Measurements from ENCODE around the gene SPAST. TPM values are rescaled to one million over a fixed set of nuclear protein-coding genes. Genes with fewer than 3 reads are reported as not detected.
A peak's percentile ranks its signal among the peaks of the same experiment; 100 is the strongest.

Gene SPAST
- total and polyA plus RNA-seq, 9 of the 15 experiments (the other 6 are each of a cell fraction or from before 2014, with no cell fraction given), result 7.4 to 37.0 (median 19.0) TPM

DNA sequence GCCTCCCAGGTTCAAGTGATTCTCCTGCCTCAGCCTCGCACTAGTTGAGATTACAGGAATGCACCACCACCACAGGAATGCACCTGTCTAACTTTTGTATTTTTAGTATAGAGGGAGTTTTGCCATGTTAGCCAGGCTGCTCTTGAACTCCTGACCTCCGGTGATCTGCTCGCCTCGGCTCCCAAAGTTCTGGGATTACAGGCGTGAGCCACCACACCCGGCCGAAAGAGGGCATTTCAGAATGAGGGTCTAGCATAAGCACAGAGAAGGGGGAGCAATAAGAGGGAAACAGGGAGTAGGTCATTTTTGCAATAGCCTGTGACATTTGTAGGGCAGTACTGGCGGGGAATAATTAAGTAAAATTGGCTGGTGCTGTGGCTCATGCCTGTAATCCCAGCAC lies 1.9 kb upstream of the SPAST start:
- intact Hi-C loops (cut with micrococcal nuclease), result no loop called here
- FAIRE-seq, result no peak
- POLR2A ChIA-PET, result interaction anchor here (1.7 to 3.2 kb wide), 3 partner anchors 16 to 103 kb away, joined by 8 to 30 read pairs (median 26); partner anchors contain the start of genes DPY30 and SLC30A6

More for the DNA sequence above, 1.9 kb upstream of the SPAST start:
- H4K20me1 ChIP-seq (replicated peaks; ENCODE audit: control insufficient read depth, insufficient read depth, low read length), result no peaks in the 10 kb centered on the region
- no TSS peak for BruUV-seq (replicated peaks)
- no peak overlapping the region for H3K4me3 ChIP-seq
- no peak overlapping the region for H3K4me2 ChIP-seq (ENCODE audit: insufficient read depth, low read length)
- WGBS (ENCODE audit: insufficient coverage, low coverage, missing lambda C conversion rate), result 79% methylated on average over 7 of the region's 8 CpGs
- H3K9me3 ChIP-seq (replicated peaks; ENCODE audit: control insufficient read depth, insufficient read depth, low read depth, low read length), result no peaks in the 10 kb centered on the region
- peaks cover 3% of the 10 kb centered on the region; the same call in 2 of the 3 replicates for H3K36me3 ChIP-seq (ENCODE audit: control insufficient read depth, insufficient read depth, low read length)
- H3K79me2 ChIP-seq (ENCODE audit: control insufficient read depth, insufficient read depth, low read length), result peaks cover 17% of the 10 kb centered on the region
- H3K4me1 ChIP-seq (replicated peaks in 1 of 2; ENCODE audit: control insufficient read depth in 2 of 2, insufficient read depth in 2 of 2, low read length in 2 of 2), result peaks cover 13 to 25% of the 10 kb centered on the region in 2 experiments; a peak in 4 of 5 replicates
- CTCF ChIA-PET (ENCODE audit: low intra/inter-chr PET ratio), result no interaction called here
- H3K9me1 ChIP-seq (ENCODE audit: control insufficient read depth, insufficient read depth, low read length), result no peaks in the 10 kb centered on the region
- TF ChIP-seq FOXA3 (CRISPR knock-in tag; conservative IDR thresholded peaks at IDR 0.05 in 1 of 2, IDR thresholded peaks at IDR 0.05 in 1 of 2), result no peak
- no peak for TF ChIP-seq PRPF4 (IDR thresholded peaks at IDR 0.05; ENCODE audit: insufficient read depth, low read depth, low read length, poor library complexity, severe bottlenecking)
- TF ChIP-seq, protein P1, sequence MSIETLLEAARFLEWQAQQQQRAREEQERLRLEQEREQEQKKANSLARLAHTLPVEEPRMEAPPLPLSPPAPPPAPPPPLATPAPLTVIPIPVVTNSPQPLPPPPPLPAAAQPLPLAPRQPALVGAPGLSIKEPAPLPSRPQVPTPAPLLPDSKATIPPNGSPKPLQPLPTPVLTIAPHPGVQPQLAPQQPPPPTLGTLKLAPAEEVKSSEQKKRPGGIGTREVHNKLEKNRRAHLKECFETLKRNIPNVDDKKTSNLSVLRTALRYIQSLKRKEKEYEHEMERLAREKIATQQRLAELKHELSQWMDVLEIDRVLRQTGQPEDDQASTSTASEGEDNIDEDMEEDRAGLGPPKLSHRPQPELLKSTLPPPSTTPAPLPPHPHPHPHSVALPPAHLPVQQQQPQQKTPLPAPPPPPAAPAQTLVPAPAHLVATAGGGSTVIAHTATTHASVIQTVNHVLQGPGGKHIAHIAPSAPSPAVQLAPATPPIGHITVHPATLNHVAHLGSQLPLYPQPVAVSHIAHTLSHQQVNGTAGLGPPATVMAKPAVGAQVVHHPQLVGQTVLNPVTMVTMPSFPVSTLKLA (conservative IDR thresholded peaks at IDR 0.05), result no peak
- TF ChIP-seq, protein P2, sequence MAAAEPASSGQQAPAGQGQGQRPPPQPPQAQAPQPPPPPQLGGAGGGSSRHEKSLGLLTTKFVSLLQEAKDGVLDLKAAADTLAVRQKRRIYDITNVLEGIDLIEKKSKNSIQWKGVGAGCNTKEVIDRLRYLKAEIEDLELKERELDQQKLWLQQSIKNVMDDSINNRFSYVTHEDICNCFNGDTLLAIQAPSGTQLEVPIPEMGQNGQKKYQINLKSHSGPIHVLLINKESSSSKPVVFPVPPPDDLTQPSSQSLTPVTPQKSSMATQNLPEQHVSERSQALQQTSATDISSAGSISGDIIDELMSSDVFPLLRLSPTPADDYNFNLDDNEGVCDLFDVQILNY (CRISPR knock-in tag; IDR thresholded peaks at IDR 0.05), result no peak
- TF ChIP-seq, protein P3, sequence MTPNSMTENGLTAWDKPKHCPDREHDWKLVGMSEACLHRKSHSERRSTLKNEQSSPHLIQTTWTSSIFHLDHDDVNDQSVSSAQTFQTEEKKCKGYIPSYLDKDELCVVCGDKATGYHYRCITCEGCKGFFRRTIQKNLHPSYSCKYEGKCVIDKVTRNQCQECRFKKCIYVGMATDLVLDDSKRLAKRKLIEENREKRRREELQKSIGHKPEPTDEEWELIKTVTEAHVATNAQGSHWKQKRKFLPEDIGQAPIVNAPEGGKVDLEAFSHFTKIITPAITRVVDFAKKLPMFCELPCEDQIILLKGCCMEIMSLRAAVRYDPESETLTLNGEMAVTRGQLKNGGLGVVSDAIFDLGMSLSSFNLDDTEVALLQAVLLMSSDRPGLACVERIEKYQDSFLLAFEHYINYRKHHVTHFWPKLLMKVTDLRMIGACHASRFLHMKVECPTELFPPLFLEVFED (CRISPR knock-in tag; conservative IDR thresholded peaks at IDR 0.05), result no peak
- no peak for TF ChIP-seq SP1 (CRISPR knock-in tag; IDR thresholded peaks at IDR 0.05)
- TF ChIP-seq SRSF3 (IDR thresholded peaks at IDR 0.05; ENCODE audit: insufficient read depth, low read length), result no peak
- TF ChIP-seq BRD4 (IDR thresholded peaks at IDR 0.05), result no peak
- TF ChIP-seq SOX6 (IDR thresholded peaks at IDR 0.05), result no peak
- TF ChIP-seq ZNF3 (CRISPR knock-in tag; IDR thresholded peaks at IDR 0.05), result no peak
- TF ChIP-seq BDP1 (IDR thresholded peaks at IDR 0.05; ENCODE audit: insufficient read depth, insufficient read length), result no peak
- no peak for TF ChIP-seq GABPB2 (CRISPR knock-in tag; conservative IDR thresholded peaks at IDR 0.05)
- TF ChIP-seq ARNT (IDR thresholded peaks at IDR 0.05), result no peak
- no peak for TF ChIP-seq ARID1B (IDR thresholded peaks at IDR 0.05)
- TF ChIP-seq ZNF668 (CRISPR knock-in tag; IDR thresholded peaks at IDR 0.05), result no peak
- TF ChIP-seq ETV1 (tag; conservative IDR thresholded peaks at IDR 0.05; ENCODE audit: low read depth), result no peak
- H3K27me3 ChIP-seq (ENCODE audit: control insufficient read depth in 2 of 2, insufficient read depth in 2 of 2, low read length in 2 of 2), result no peaks in the 10 kb centered on the region
- H2AFZ ChIP-seq (ENCODE audit: low read depth, low read length), result peak overlapping the region; percentile 94
- ATAC-seq (no peak), DNase-seq (ENCODE audit: extremely low read depth in 1 of 4, low spot score in 3 of 4) (no peak)
- in situ Hi-C loops (cut with MboI), result no loop called here
- no peak overlapping the region for H3K27ac ChIP-seq (ENCODE audit: extremely low read depth, low read depth, low read length)
- peak overlapping the region in 1 of 2 experiments; percentile 59; a peak in 2 of 4 replicates for H3K9ac ChIP-seq (ENCODE audit: insufficient read depth in 1 of 2, low read depth in 2 of 2, low read length in 2 of 2)

All from K562 (cell line).